ENCODE measurements around the gene THSD4. TPM values are rescaled to one million over a fixed set of nuclear protein-coding genes. Genes with fewer than 3 reads are reported as not detected.

The THSD4 gene
- total and polyA plus RNA-seq, 2 experiments from 2014 or later, result 5.1 to 25.5 TPM

- H3K27ac ChIP-seq, result no peak overlapping the region
- no peaks in the 10 kb centered on the region for H3K36me3 ChIP-seq
- no peak overlapping the region for H3K4me3 ChIP-seq
- no peaks in the 10 kb centered on the region for H3K27me3 ChIP-seq
- DNase-seq (ENCODE audit: low read depth in 1 of 2, low spot score in 1 of 2), result peak in 1 of 2 donors; percentile 16
- no peaks in the 10 kb centered on the region for H3K9me3 ChIP-seq (ENCODE audit: low read depth)
- no peak for TF ChIP-seq CTCF (IDR thresholded peaks at IDR 0.05; ENCODE audit: low read depth, low read length)
- peaks cover 8% of the 10 kb centered on the region for H3K4me1 ChIP-seq (ENCODE audit: low read depth)
Measured at GRCh38 chr15:71186267-71186666, 71.0 kb downstream of the THSD4 start.

- Histone ChIP-seq H3K4me3 (no peak overlapping the region), H3K27ac (no peak overlapping the region), H3K36me3 (no peaks in the 10 kb centered on the region), H3K27me3 (no peaks in the 10 kb centered on the region), H3K4me1 (ENCODE audit: low read depth) (peaks cover 8% of the 10 kb centered on the region), H3K9me3 (ENCODE audit: low read depth) (no peaks in the 10 kb centered on the region)
- no peak for TF ChIP-seq CTCF (IDR thresholded peaks at IDR 0.05; ENCODE audit: low read depth, low read length)
- no peak for DNase-seq (ENCODE audit: low read depth in 1 of 2, low spot score in 1 of 2)
Measured at GRCh38 chr15:71187078-71187477, 71.8 kb downstream of the THSD4 start.

GRCh38 chr15:71187526-71187925, 72.3 kb downstream of the THSD4 start:
- TF ChIP-seq CTCF (IDR thresholded peaks at IDR 0.05; ENCODE audit: low read depth, low read length), result no peak

GRCh38 chr15:71189718-71190117, 74.4 kb downstream of the THSD4 start:
- Histone ChIP-seq H3K36me3 (no peaks in the 10 kb centered on the region), H3K27me3 (no peaks in the 10 kb centered on the region), H3K9me3 (ENCODE audit: low read depth) (no peaks in the 10 kb centered on the region), H3K27ac (no peak overlapping the region), H3K4me1 (ENCODE audit: low read depth) (peaks cover 8% of the 10 kb centered on the region), H3K4me3 (no peak overlapping the region)
- DNase-seq (ENCODE audit: low read depth in 1 of 2, low spot score in 1 of 2), result no peak
- TF ChIP-seq CTCF (IDR thresholded peaks at IDR 0.05; ENCODE audit: low read depth, low read length), result no peak

More at GRCh38 chr15:71187526-71187925, 72.3 kb downstream of the THSD4 start:
- DNase-seq (ENCODE audit: low read depth in 1 of 2, low spot score in 1 of 2), result no peak
- Histone ChIP-seq H3K36me3 (no peaks in the 10 kb centered on the region), H3K4me3 (no peak overlapping the region), H3K4me1 (ENCODE audit: low read depth) (peaks cover 8% of the 10 kb centered on the region), H3K9me3 (ENCODE audit: low read depth) (no peaks in the 10 kb centered on the region), H3K27ac (no peak overlapping the region), H3K27me3 (no peaks in the 10 kb centered on the region)

GRCh38 chr15:71191296-71191695, 76.0 kb downstream of the THSD4 start:
- TF ChIP-seq CTCF (IDR thresholded peaks at IDR 0.05; ENCODE audit: low read depth, low read length), result no peak
- Histone ChIP-seq H3K4me3 (no peak overlapping the region), H3K27ac (no peak overlapping the region), H3K9me3 (ENCODE audit: low read depth) (no peaks in the 10 kb centered on the region), H3K27me3 (no peaks in the 10 kb centered on the region), H3K4me1 (ENCODE audit: low read depth) (peaks cover 3% of the 10 kb centered on the region), H3K36me3 (no peaks in the 10 kb centered on the region)
- DNase-seq (ENCODE audit: low read depth in 1 of 2, low spot score in 1 of 2), result no peak

- H3K27ac ChIP-seq, result no peak overlapping the region
- H3K36me3 ChIP-seq, result no peaks in the 10 kb centered on the region
- H3K4me3 ChIP-seq, result no peak overlapping the region
- TF ChIP-seq CTCF (IDR thresholded peaks at IDR 0.05; ENCODE audit: low read depth, low read length), result no peak
- no peaks in the 10 kb centered on the region for H3K4me1 ChIP-seq (ENCODE audit: low read depth)
- H3K9me3 ChIP-seq (ENCODE audit: low read depth), result no peaks in the 10 kb centered on the region
- H3K27me3 ChIP-seq, result no peaks in the 10 kb centered on the region
- no peak for DNase-seq (ENCODE audit: low read depth in 1 of 2, low spot score in 1 of 2)
Measured at GRCh38 chr15:71192816-71193215, 77.5 kb downstream of the THSD4 start.

All from cardiac muscle cell (in vitro differentiated cells and primary cell).